RKO (cell line): ENCODE results near the gene ADD1.

Source experiments
- DNase-seq: peaks from one replicate; pipeline ENCODE4 v3.0.0-alpha.2; 2016; ENCODE audit warnings: low spot score

Gene ADD1

GRCh38 chr4:2822461-2823300 is 21.0 kb upstream of the ADD1 start:
- DNase-seq: no peak

GRCh38 chr4:2823301-2823670 is 20.4 kb upstream of the ADD1 start:
- DNase-seq: no peak

DNA sequence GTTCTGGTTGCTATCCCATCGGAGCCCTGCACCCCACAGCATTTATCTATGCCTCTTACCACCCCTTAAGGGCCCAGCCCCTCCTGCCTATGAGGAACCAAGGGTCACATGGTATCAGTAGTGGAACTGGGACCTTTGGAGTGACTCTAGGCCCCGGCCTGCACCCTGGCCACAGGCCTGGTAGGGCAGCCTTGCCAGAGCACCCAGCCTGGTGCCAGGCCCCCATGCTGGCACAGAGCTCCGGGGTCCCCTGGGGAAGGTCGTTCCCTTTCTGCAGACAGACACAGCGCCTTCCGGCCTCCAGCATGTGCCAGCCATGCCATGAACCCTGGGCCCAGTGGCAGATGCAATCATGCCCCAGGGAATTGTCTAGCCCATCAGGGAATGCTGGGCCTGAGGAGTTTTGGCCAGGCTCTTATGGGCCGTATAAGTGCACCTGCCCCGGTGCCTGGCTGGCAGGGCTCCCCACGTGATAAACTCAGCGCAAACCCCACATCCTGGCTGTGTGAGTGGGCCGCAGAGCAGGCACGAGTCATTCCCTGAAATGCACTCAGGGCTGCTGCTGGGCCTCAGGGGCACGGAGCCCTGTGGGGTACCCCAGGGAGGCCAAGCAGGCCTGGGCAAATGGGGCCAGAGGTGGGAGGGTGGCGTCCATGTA is 19.8 kb upstream of the ADD1 start:
- DNase-seq: no peak

DNA sequence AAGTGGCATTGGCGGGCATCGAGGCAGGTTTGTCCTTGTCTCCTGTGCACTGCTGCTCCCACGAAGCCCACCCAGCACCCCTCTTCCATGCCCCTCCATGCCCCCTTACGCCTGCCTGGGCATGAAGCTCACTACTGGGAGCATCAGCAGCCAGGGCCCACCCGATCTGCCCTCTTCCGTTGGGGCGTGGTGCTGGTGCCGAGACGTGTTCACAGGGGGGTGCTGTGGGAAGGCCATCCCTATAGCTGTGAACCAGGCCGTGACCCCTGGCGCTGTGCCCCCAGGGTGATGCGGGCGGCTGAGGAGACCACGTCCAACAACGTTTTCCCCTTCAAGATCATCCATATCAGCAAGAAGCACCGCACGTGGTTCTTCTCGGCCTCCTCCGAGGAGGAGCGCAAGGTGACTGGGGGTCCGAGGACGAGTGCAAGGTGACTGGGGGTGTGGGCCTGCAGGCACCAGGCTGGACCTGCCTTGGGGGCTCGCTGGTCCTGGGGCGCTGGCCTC is 19.3 kb upstream of the ADD1 start:
- no peak for DNase-seq

DNA sequence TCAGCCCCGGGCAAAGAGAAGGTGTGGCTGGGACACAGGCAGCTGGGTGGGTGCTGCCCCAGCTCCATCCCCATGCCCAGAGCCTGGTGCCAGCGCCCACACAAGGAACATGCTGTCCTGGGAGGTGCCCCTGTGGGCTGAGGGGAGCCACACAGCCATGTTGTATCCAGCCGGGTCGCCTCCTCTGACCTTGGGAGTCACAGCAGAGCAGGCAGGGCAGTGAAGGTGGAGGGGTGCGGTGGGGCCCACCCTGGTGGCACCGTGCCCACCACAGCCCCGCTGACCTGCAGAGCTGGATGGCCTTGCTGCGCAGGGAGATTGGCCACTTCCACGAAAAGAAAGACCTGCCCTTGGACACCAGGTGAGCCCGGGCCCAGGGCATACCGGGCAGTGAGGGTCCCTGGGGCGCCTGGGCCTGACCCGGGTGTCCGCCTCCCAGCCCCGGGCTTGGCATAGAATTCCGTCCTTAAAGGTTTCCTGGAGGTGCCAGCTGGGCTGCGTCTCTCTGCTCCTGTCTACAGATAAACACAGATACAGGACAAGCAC is 18.7 kb upstream of the ADD1 start:
- DNase-seq: no peak

DNA sequence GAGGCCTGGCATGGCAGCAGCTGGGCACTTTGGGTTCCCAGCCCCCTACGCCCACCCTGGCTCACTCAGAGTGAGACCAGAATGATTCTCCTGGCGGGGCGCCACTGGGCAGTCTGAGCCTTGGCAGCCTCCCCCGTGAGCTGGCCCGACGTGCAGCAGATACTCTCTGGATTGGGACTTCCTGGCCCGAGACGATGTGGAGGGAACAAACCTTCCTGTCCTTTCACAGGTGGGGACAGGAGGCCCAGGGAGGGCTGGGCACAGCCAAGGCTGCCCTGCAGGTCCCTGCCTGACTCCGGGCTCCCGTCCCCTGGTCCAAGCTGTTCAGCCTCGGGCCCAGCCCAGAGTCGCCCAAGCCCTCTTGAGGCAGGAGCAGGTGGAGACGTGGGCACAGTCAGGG is 17.9 kb upstream of the ADD1 start:
- no peak for DNase-seq

DNA sequence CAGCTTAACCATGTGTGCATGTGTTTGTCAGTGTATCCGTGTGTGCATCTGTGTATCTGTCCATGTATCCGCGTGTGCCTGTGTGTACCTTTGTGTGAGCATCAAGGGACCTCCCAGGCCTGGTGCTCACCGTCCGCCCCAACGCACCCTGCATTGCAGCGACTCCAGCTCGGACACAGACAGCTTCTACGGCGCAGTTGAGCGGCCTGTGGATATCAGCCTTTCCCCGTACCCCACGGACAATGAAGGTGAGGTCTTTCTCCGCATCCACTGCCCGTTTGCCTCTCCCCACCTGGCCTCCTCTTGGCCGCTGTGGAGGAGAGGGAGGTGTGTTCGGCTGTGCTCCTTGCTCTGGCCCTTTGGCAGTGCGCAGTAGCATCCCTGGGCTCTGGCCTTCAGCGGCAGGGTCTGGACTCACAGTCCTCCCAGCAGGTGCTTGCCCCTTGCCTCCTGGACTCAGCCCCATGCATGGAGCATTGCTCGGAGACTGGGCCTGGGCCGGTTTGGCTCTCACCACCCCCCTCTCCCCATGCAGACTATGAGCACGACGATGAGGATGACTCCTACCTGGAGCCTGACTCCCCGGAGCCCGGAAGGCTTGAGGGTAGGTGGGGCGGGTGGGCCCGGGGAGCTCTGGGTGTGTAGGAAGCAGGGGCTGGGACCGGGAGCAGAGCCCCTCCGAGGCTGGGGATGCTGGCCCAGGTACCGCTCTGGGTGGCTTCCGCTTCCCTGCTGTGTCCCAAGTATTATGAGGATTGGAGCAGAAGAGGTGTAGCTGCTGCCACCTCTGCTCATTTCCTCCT is 16.4 kb upstream of the ADD1 start:
- no peak for DNase-seq

- no peak for DNase-seq
Observed at GRCh38 chr4:2827874-2828751, 15.5 kb upstream of the ADD1 start.

DNA sequence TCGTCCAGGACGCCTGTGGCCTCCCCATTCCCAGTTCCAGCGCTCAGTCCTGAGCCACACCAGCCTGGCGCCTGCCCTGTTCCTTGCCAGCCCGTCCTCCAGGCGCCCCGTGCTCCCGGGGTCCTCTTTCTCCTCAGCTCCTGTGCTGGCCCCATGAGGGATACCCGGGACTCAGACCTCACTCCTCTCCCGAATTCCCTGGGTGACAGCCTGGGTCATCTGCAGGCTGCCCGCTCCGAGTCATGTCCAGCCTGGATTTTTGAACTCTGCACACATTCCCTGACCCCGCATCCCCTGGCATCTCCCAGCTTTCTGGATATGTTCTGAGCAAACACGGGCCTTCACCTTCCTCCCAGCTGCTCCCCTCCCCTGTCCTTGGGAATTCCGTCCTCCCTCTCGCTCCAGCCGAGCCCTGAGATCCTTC is 14.9 kb upstream of the ADD1 start:
- DNase-seq: no peak

DNA sequence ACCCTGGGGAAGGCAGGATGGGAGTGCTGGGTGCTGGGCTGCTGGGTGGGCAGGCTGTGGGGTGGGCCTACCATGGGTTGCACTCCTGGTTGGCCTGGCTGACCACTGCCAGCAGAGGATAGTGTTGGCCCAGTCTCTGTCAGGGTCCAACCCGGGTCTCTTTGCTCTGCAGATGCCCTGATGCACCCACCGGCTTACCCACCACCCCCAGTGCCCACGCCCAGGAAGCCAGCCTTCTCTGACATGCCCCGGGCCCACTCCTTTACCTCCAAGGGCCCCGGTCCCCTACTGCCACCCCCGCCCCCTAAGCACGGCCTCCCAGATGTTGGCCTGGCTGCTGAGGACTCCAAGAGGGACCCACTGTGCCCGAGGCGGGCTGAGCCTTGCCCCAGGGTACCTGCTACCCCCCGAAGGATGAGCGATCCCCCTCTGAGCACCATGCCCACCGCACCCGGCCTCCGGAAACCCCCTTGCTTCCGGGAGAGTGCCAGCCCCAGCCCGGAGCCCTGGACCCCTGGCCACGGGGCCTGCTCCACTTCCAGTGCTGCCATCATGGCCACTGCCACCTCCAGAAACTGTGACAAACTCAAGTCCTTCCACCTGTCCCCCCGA is 14.2 kb upstream of the ADD1 start:
- DNase-seq: no peak

- DNase-seq: no peak
Observed at GRCh38 chr4:2829933-2830451, 13.7 kb upstream of the ADD1 start.

DNA sequence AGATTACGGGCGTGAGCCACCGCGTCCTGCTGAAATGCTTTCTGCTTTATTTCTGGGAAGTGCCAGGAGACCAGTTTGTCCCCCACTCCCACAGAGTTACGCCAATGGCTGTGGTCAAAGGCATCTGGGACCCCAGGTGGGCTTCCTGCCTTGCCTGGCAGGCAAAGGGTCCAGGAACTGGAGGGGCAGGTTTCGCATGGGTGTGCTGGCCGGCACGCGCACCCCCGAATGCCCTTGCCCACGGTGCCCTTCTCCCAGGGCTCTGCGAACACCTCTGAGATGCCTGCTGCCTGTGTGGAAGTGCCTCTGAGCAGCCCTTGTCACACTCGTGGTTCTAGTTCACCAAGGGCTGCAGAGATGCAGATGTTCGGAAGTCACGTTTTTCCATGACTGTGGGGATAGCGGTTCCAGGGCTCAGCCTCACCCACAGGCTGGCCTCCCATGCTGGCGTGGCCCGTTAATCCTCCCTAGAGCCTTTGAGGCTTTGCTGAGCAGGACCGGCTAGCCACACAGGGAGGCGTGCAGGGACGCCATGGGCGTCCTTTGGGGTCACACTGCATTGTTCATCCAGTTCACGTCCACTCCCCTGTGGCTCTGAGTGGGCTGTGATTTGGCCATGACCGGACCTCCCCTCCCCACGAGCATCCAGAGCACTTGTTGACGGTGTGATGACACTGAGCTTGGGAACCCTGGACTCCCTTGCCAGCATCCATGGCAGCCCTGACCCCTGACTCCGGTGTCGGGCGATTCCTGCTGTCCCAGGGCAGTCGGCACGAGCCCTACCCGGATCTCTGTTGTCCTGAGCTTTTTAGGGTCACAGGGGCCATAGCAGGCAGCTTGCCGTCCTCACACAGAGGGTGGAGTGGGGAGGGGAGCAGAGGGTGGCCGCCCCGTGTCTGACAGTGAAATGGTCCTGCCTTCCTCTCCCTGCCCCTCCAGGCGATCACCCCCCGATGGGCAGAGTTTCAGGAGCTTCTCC is 12.7 kb upstream of the ADD1 start:
- DNase-seq: no peak

- DNase-seq: no peak
Observed at GRCh38 chr4:2831611-2832308, 11.9 kb upstream of the ADD1 start.

GRCh38 chr4:2832309-2832980 is 11.2 kb upstream of the ADD1 start:
- DNase-seq: no peak

DNA sequence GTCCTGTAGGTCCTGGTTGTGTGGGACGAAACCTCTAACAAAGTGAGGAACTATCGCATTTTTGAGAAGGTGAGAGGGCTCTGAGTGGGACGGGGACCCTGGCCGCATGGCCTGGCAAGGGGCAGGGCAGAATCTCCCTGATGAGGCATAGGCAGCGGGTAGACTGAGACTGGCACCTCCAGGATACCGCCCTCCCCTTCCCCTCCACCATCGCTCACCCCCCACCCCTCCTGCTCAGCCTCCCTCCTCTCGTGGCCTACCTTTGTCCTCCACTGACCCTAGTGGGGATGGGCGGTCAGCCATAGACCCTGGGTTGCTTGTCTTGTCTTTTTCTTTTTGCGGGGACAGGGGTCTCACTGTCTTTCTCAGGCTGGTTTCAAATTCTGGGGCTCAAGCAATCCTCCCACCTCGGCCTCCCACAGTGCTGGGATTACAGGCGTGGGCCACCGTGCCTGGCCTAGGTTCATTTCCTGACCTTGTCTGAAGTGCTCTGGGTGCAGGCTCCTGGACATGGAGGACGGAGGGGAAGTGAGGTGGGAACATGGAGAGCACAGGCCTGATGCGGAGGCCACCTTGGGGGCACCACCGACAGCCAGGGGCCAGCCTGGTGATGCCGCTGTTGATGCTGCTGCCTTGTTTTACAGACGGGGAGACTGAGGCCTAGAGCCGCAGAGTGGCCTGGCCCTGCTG is 10.5 kb upstream of the ADD1 start:
- no peak for DNase-seq

DNA sequence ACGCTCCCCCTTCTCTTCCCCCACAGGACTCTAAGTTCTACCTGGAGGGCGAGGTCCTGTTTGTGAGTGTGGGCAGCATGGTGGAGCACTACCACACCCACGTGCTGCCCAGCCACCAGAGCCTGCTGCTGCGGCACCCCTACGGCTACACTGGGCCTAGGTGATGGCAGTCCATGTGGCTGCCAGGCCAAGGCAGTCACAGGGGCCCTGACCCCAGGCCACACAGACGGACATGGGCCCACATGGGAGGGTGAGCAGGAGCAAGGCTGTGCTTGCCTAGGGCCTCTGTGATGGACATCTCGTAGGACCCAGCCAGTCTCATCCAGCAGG is 10.0 kb upstream of the ADD1 start:
- DNase-seq: no peak

DNA sequence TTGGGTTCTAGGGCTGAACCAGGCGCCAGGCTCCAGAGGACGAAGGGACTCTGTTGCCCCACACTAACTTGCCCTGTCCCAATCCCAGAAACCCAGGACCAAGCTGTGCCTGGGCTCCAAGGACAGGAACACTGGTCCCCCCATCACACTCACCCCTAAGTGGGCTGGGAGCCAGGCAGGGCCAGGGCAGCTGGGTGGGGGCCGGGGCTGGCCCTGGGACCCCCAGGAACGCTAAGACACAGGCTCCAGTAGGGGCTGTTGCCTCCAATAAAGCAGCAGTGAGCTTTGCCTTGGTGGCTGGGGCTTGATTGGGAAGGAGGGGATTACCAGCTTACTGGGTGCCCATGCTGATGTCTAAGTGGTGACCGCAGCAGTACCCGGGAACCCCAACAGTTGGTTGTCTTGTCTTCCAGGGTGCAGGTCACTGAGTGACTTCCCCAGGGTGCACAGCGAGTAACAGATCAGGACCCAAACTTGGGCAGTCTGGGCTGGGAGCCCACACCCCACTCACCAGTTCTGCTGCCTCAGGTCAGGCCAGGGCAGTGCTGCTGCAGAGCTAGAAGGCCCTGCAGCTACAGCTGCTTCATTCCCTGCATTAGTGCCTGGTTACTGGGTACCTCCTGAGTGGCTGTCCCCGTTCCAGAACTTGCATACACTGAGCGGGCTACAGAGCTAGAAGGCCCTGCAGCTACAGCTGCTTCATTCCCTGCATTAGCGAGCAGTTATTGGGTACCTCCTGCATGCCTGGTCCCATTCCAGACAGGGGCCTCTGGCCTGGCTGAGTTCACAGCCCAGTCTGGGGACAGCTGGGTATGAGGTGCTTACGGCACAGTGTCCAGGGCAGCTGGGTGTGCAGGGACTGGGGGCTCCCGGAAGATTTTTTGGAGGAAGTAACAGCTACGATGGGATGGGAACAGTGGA is 9.4 kb upstream of the ADD1 start:
- DNase-seq: no peak
